SK-N-SH (cell line): Measurements from ENCODE around the gene ERC1.

Experiments used
- EP300 ChIP-seq, 2 experiments: IDR thresholded peaks; 2 replicates each; pipeline versions ENCODE4 v1.4.0 to v1.6.1; 2012; ENCODE audit warnings: borderline replicate concordance in 1 of 2, low read depth in 1 of 2, low read length in 1 of 2
- FOSL2 ChIP-seq: IDR thresholded peaks from 2 replicates; pipeline ENCODE4 v1.4.0; 2012; ENCODE audit warnings: low read depth, mild to moderate bottlenecking, moderate library complexity, borderline replicate concordance
- FOXJ3 ChIP-seq: sonication (generic); formaldehyde crosslinking; IDR thresholded peaks from 2 replicates; pipeline ENCODE4 v1.5.1; 2020; ENCODE audit warnings: mild to moderate bottlenecking, missing genetic modification reagents
- JUND ChIP-seq: IDR thresholded peaks from 2 replicates; pipeline ENCODE4 v1.4.0; 2012
- NFIC ChIP-seq: IDR thresholded peaks from 2 replicates; pipeline ENCODE4 v1.4.0; 2012; ENCODE audit warnings: borderline replicate concordance
- RAD21 ChIP-seq: IDR thresholded peaks from 2 replicates; pipeline ENCODE4 v1.6.1; 2012; ENCODE audit warnings: mild to moderate bottlenecking, low read length
- TCF12 ChIP-seq: IDR thresholded peaks from 2 replicates; pipeline ENCODE4 v1.4.0; 2012
- TEAD4 ChIP-seq: IDR thresholded peaks from 2 replicates; pipeline ENCODE4 v1.4.0; 2012; ENCODE audit warnings: mild to moderate bottlenecking, borderline replicate concordance; ENCODE audit not compliant: insufficient read depth
- YY1 ChIP-seq: IDR thresholded peaks from 2 replicates; pipeline ENCODE4 v1.4.0; 2012; ENCODE audit warnings: low read depth, mild to moderate bottlenecking
- ZBTB33 ChIP-seq: IDR thresholded peaks from 2 replicates; pipeline ENCODE4 v1.4.0; 2012; ENCODE audit warnings: low read depth, borderline replicate concordance
- TF ChIP-seq, protein P1 (sequence below): fragments of 200-600 bp; sonication (generic); IDR thresholded peaks from 2 replicates; pipeline ENCODE4 v1.6.1; 2017; ENCODE audit warnings: antibody characterized with exemption, mild to moderate bottlenecking, moderate library complexity

- no peak for TF ChIP-seq ZBTB33
- no peak for TF ChIP-seq EP300 (IDR thresholded peaks at IDR 0.05; ENCODE audit: borderline replicate concordance in 1 of 2, low read depth in 1 of 2, low read length in 1 of 2)
- TF ChIP-seq, protein P1, sequence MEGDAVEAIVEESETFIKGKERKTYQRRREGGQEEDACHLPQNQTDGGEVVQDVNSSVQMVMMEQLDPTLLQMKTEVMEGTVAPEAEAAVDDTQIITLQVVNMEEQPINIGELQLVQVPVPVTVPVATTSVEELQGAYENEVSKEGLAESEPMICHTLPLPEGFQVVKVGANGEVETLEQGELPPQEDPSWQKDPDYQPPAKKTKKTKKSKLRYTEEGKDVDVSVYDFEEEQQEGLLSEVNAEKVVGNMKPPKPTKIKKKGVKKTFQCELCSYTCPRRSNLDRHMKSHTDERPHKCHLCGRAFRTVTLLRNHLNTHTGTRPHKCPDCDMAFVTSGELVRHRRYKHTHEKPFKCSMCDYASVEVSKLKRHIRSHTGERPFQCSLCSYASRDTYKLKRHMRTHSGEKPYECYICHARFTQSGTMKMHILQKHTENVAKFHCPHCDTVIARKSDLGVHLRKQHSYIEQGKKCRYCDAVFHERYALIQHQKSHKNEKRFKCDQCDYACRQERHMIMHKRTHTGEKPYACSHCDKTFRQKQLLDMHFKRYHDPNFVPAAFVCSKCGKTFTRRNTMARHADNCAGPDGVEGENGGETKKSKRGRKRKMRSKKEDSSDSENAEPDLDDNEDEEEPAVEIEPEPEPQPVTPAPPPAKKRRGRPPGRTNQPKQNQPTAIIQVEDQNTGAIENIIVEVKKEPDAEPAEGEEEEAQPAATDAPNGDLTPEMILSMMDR = peak; percentile 43
- no peak for TF ChIP-seq NFIC
- TF ChIP-seq RAD21 = peak; percentile 61
- no peak for TF ChIP-seq FOXJ3 (CRISPR knock-in tag)
- TF ChIP-seq TEAD4 = no peak
- no peak for TF ChIP-seq JUND
- TF ChIP-seq YY1 = no peak
- no peak for TF ChIP-seq FOSL2
- no peak for TF ChIP-seq TCF12
Measured at GRCh38 chr12:1544996-1545700, 554.1 kb downstream of the ERC1 start.
